Stimulated activated naive CD4-positive, alpha-beta T cell (primary cell): Measurements from ENCODE around the gene ASB13.

Experiments used
- DNase-seq, 6 experiments: peaks; one replicate each; lab custom pipeline; 2025; lab: John Stamatoyannopoulos, UW

Gene ASB13

DNA sequence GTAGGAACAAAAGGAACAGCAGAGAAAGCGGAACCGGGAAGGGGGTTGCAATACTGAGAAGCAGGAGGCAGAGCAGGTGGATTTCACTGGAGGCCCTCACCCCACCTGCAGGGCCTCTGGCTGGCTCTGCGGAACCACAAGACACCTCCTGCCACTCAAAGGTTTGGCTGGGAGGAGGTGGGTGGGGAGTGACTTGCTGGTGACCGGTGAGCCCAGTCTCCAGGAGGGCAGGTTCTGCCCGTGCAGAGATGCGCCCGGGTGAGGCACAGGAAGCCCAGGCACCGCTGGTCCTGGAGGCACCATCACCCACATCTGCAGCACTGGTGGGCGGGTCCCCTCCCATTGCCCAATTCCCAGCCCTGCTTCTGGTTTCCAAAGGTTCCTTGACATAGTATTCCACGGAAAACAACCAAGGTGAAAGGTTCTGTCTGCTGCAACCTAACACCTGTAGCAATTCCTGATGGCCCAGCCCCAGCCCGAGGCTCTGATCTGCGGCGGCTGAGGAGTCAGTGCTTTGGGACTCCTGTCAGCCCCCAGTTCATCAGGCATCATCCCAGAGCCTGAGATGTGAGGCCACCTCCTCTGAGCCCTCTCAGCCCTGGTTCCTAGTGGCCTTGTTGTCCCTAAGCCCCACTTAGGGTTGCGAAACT, 77.3 kb downstream of the ASB13 start:
- DNase-seq, result no peak
